Measurements from ENCODE around the gene NPC1. TPM values are rescaled to one million over a fixed set of nuclear protein-coding genes. Genes with fewer than 3 reads are reported as not detected.

NPC1 gene
- total and polyA plus RNA-seq, 11 donors: 7.8 to 42.7 (median 16.8) TPM

GRCh38 chr18:23487738-23488570 is 98.4 kb downstream of the NPC1 start:
- peak overlapping the region in 5 of 12 donors; percentile 17 to 43 (median 24) for H3K4me3 ChIP-seq
- 57 to 68% (median 61%) methylated on average over 14 of the region's 14 CpGs for WGBS, 4 donors
- intact Hi-C loops (cut with DNase I): no loop called here

DNA sequence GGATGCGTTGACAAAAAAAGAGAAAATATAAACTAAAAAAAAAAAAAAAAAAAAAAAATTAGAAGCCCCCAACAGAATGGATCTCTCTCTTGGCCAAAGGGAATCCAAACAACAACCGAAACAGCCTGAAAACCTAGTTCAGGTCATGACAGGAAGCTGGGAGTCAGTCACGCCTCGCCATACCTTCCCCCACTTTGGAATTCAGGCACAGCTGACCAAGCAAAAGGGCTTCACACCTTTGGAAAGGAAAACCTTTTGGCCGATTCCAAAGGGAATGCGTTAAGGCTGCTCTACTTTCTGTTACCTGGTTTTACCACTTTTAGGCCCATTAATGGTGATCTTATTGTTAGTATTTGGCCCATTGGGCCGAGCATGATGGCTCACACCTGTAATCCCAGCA is 100.9 kb downstream of the NPC1 start:
- H3K27ac ChIP-seq: no peak overlapping the region
- H3K4me3 ChIP-seq: no peak overlapping the region
- 86 to 94% (median 90%) methylated on average over 7 of the region's 7 CpGs for WGBS, 4 donors
- intact Hi-C loops (cut with DNase I): no loop called here
- H3K27me3 ChIP-seq: no peaks in the 10 kb centered on the region
- peaks cover 0 to 2% (median 0%) of the 10 kb centered on the region in 12 donors for H3K9me3 ChIP-seq
- no peak for TF ChIP-seq POLR2A (IDR thresholded peaks at IDR 0.05)
- TF ChIP-seq, protein P1, sequence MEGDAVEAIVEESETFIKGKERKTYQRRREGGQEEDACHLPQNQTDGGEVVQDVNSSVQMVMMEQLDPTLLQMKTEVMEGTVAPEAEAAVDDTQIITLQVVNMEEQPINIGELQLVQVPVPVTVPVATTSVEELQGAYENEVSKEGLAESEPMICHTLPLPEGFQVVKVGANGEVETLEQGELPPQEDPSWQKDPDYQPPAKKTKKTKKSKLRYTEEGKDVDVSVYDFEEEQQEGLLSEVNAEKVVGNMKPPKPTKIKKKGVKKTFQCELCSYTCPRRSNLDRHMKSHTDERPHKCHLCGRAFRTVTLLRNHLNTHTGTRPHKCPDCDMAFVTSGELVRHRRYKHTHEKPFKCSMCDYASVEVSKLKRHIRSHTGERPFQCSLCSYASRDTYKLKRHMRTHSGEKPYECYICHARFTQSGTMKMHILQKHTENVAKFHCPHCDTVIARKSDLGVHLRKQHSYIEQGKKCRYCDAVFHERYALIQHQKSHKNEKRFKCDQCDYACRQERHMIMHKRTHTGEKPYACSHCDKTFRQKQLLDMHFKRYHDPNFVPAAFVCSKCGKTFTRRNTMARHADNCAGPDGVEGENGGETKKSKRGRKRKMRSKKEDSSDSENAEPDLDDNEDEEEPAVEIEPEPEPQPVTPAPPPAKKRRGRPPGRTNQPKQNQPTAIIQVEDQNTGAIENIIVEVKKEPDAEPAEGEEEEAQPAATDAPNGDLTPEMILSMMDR (IDR thresholded peaks at IDR 0.05): no peak
- H3K4me1 ChIP-seq: peaks cover 0 to 17% (median 0%) of the 10 kb centered on the region in 12 donors
- ATAC-seq: no peak
- peaks cover 0 to 36% (median 31%) of the 10 kb centered on the region in 9 donors for H3K36me3 ChIP-seq
- DNase-seq: no peak

More at GRCh38 chr18:23487738-23488570, 98.4 kb downstream of the NPC1 start:
- Histone ChIP-seq H3K9me3 (peaks cover 0 to 7% (median 0%) of the 10 kb centered on the region in 12 donors), H3K36me3 (peaks cover 0 to 10% (median 5%) of the 10 kb centered on the region in 9 donors), H3K4me1 (peaks cover 0 to 17% (median 0%) of the 10 kb centered on the region in 12 donors), H3K27me3 (no peaks in the 10 kb centered on the region), H3K27ac (peak overlapping the region in 5 of 12 donors; percentile 26 to 82 (median 37))
- peak in 1 of 4 donors; percentile 31 for ATAC-seq
- TF ChIP-seq POLR2A (IDR thresholded peaks at IDR 0.05): no peak
- TF ChIP-seq, protein P1 (IDR thresholded peaks at IDR 0.05): no peak
- DNase-seq: no peak

DNA sequence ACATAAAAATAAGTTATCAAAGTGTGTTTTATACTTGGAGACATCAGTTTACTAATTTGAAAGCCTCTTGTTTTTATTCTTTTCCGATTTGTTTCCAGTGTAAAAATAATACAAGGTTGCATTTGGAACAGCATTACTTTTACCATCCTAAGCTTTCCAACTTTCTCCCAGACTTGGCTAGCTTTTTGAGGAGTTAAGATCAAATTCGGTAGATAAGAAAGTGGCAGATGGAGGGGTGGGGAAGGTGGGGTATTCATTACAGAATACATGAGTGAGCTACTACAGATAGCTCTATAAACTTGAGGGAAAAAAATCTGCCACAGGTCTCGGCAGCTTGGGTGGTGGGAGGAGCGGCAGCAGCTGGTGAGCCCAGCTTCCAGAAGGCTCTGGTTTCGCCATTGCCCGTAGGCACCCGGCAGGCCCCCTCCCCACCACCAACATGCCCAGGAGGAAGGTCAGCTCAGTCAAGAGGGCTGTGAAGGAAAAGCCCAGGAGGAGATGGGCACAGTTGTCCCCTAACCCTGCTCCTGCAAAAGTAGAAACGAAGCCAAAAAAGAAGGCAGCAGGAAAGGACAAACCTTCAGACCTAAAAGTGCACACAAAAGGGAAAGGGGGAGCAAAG is 101.6 kb downstream of the NPC1 start:
- no peak for ATAC-seq
- intact Hi-C loops (cut with DNase I): no loop called here
- DNase-seq: no peak
- WGBS, 4 donors: 70 to 75% (median 74%) methylated on average over 8 of the region's 8 CpGs
- TF ChIP-seq POLR2A (IDR thresholded peaks at IDR 0.05): no peak
- TF ChIP-seq, protein P1 (IDR thresholded peaks at IDR 0.05): no peak
- peaks cover 0 to 43% (median 38%) of the 10 kb centered on the region in 9 donors for H3K36me3 ChIP-seq
- no peak overlapping the region for H3K4me3 ChIP-seq
- H3K9me3 ChIP-seq: no peaks in the 10 kb centered on the region
- peaks cover 0 to 21% (median 0%) of the 10 kb centered on the region in 12 donors for H3K4me1 ChIP-seq
- H3K27ac ChIP-seq: no peak overlapping the region
- H3K27me3 ChIP-seq: no peaks in the 10 kb centered on the region

Other genes with a start within 250 kb of the NPC1 start
- gene RIOK3, start 133.2 kb downstream of the NPC1 start, total RNA-seq: 10 to 100 TPM; 43.4 to 76.2 (median 51.1) TPM
- gene RIOK3, start 133.2 kb downstream of the NPC1 start, polyA plus RNA-seq: 10 to 100 TPM; 32.3 to 57.9 TPM
- 10 to 100 TPM; 12.2 to 24.2 (median 17.3) TPM for gene RMC1, start 83.0 kb downstream of the NPC1 start, total RNA-seq
- gene RMC1, start 83.0 kb downstream of the NPC1 start, polyA plus RNA-seq: 10 to 100 TPM; 24.9 to 27.8 TPM
- gene ANKRD29, start 76.4 kb upstream of the NPC1 start, total RNA-seq: 1 to 10 TPM; 1.9 to 7.1 (median 5.4) TPM
- gene ANKRD29, start 76.4 kb upstream of the NPC1 start, polyA plus RNA-seq: 1 to 10 TPM; 1.7 to 3.1 TPM
- 1 to 10 TPM; 1.8 to 6.6 (median 3.3) TPM for gene LAMA3, start 102.9 kb upstream of the NPC1 start, total RNA-seq
- gene LAMA3, start 102.9 kb upstream of the NPC1 start, polyA plus RNA-seq: 1 to 10 TPM; 1.2 to 1.3 TPM